Sigmoid colon (tissue), 7 donors: ENCODE measurements around the gene SMIM1. TPM values are rescaled to one million over a fixed set of nuclear protein-coding genes. Genes with fewer than 3 reads are reported as not detected.

Experiments used
- DNase-seq: peaks from one replicate; pipeline ENCODE4 v3.0.0-alpha.2; 2019
- H3K27ac ChIP-seq, 4 donors: fragments of 200-600 bp; sonication (generic); one replicate each; pipeline ENCODE4 v1.5.1; 2016 to 2019; ENCODE audit warnings: mild to moderate bottlenecking in 1 of 4
- H3K27me3 ChIP-seq, 3 donors: fragments of 200-600 bp; sonication (generic); one replicate each; pipeline ENCODE4 v1.5.1; 2019; ENCODE audit warnings: mild to moderate bottlenecking in 1 of 3
- H3K36me3 ChIP-seq, 4 donors: fragments of 200-600 bp; sonication (generic); one replicate each; pipeline ENCODE4 v1.5.1; 2016 to 2019
- H3K4me1 ChIP-seq, 4 donors: fragments of 200-600 bp; sonication (generic); one replicate each; pipeline ENCODE4 v1.5.1; 2017 to 2019
- H3K4me3 ChIP-seq, 4 donors: fragments of 200-600 bp; sonication (generic); one replicate each; pipeline ENCODE4 v1.5.1; 2017 to 2019; ENCODE audit warnings: mild to moderate bottlenecking in 2 of 4, moderate library complexity in 1 of 4
- H3K9me3 ChIP-seq, 4 donors: fragments of 200-600 bp in 3 of 4; sonication (generic) in 3 of 4; one replicate each; pipeline versions ENCODE4 v1.5.1 to v1.6.1; 2013 to 2019
- CTCF ChIP-seq, 4 experiments: fragments of 450-650 bp in 3 of 4; fragments of 200-600 bp in 1 of 4; IDR thresholded peaks; one replicate each; pipeline ENCODE4 v1.5.1; 2016 to 2019; ENCODE audit warnings: antibody characterized with exemption in 4 of 4, mild to moderate bottlenecking in 3 of 4, moderate library complexity in 2 of 4
- EP300 ChIP-seq, 4 donors: sonication (generic); formaldehyde crosslinking; IDR thresholded peaks; one replicate each; pipeline ENCODE4 v1.6.1; 2017; ENCODE audit warnings: antibody characterized with exemption in 4 of 4
- POLR2A ChIP-seq, 2 donors: fragments of 450-650 bp; IDR thresholded peaks; one replicate each; pipeline ENCODE4 v1.6.1; 2016; ENCODE audit warnings: antibody characterized with exemption in 2 of 2, mild to moderate bottlenecking in 2 of 2, moderate library complexity in 2 of 2
- POLR2AphosphoS5 ChIP-seq, 4 donors: sonication (generic); formaldehyde crosslinking; IDR thresholded peaks; one replicate each; pipeline ENCODE4 v1.6.1; 2017; ENCODE audit warnings: antibody characterized with exemption in 4 of 4
- WGBS, 2 donors: extraction: QIAGEN DNeasy Blood & Tissue Kit; methylation state at CpG; one replicate each; pipeline ENCODE4 v1.1.7; 2013; 5-methylcytosine and 5-hydroxymethylcytosine counted together
- intact Hi-C: fragments of 100-400 bp; cut with DNase I; formaldehyde crosslinking; loops from one replicate; pipeline ENCODE4 v1.15.1; 2023
- polyA plus RNA-seq, 3 donors: library from polyadenylated mRNA; stranded (reverse); fragments of 200-250 nt; gene quantifications; one replicate each; pipeline ENCODE4 v1.2.3, GENCODE V29; 2013
- small RNA-seq, 3 donors: library from RNA; depleted of rRNA; stranded (forward); fragments of <200 nt; gene quantifications; one replicate each; pipeline ENCODE3, GENCODE V24; 2016
- total RNA-seq, 4 donors: library from RNA; depleted of rRNA; stranded (reverse); fragments of >200 nt; gene quantifications; one replicate each; pipeline ENCODE4 v1.1.0, GENCODE V29; 2016
- donor health status: healthy with polysubstance abuse.
- donor health status: Bipolar disorder and iron deficiency.
- donor health status: healthy.

SMIM1 gene
- total and polyA plus RNA-seq, 7 donors: 2.7 to 10.8 (median 6.8) TPM; not detected in 1

GRCh38 chr1:3821908-3822307, 49.4 kb downstream of the SMIM1 start:
- 91 to 95% methylated on average over 15 of the region's 15 CpGs for WGBS, 2 donors
- TF ChIP-seq CTCF (IDR thresholded peaks at IDR 0.05): no peak
- no peak for TF ChIP-seq POLR2AphosphoS5 (IDR thresholded peaks at IDR 0.05)
- TF ChIP-seq EP300 (IDR thresholded peaks at IDR 0.05): no peak
- TF ChIP-seq POLR2A (IDR thresholded peaks at IDR 0.05): no peak
- no peaks in the 10 kb centered on the region for H3K4me1 ChIP-seq
- intact Hi-C loops: no loop called here
- peak; percentile 26 for DNase-seq
- H3K36me3 ChIP-seq: peaks cover 12 to 88% (median 37%) of the 10 kb centered on the region in 4 donors
- H3K27me3 ChIP-seq: no peaks in the 10 kb centered on the region
- H3K9me3 ChIP-seq: no peaks in the 10 kb centered on the region
- no peak overlapping the region for H3K4me3 ChIP-seq
- no peak overlapping the region for H3K27ac ChIP-seq

GRCh38 chr1:3822421-3822820, 49.9 kb downstream of the SMIM1 start:
- Histone ChIP-seq H3K36me3 (peaks cover 12 to 90% (median 41%) of the 10 kb centered on the region in 4 donors), H3K4me3 (no peak overlapping the region), H3K9me3 (no peaks in the 10 kb centered on the region), H3K4me1 (no peaks in the 10 kb centered on the region), H3K27me3 (no peaks in the 10 kb centered on the region), H3K27ac (no peak overlapping the region)
- TF ChIP-seq CTCF (IDR thresholded peaks at IDR 0.05) (no peak), POLR2AphosphoS5 (IDR thresholded peaks at IDR 0.05) (no peak), POLR2A (IDR thresholded peaks at IDR 0.05) (no peak), EP300 (IDR thresholded peaks at IDR 0.05) (no peak)
- peak; percentile 19 for DNase-seq
- 89 to 94% methylated on average over 16 of the region's 16 CpGs for WGBS, 2 donors
- intact Hi-C loops: no loop called here

- peaks cover 19 to 96% (median 60%) of the 10 kb centered on the region in 4 donors for H3K36me3 ChIP-seq
- DNase-seq: no peak
- intact Hi-C loops: no loop called here
These were observed 52.1 kb downstream of the SMIM1 start for GRCh38 chr1:3824650-3825049.

GRCh38 chr1:3825356-3825755, 52.8 kb downstream of the SMIM1 start:
- H3K4me3 ChIP-seq: no peak overlapping the region
- 89 to 92% methylated on average over 15 of the region's 15 CpGs for WGBS, 2 donors
- H3K36me3 ChIP-seq: peaks cover 20 to 96% (median 64%) of the 10 kb centered on the region in 4 donors

More at GRCh38 chr1:3824650-3825049, 52.1 kb downstream of the SMIM1 start:
- 88 to 96% methylated on average over 8 of the region's 8 CpGs for WGBS, 2 donors
- TF ChIP-seq CTCF (IDR thresholded peaks at IDR 0.05) (no peak), POLR2A (IDR thresholded peaks at IDR 0.05) (no peak), POLR2AphosphoS5 (IDR thresholded peaks at IDR 0.05) (no peak), EP300 (IDR thresholded peaks at IDR 0.05) (no peak)
- no peak overlapping the region for H3K4me3 ChIP-seq
- H3K27me3 ChIP-seq: no peaks in the 10 kb centered on the region
- H3K4me1 ChIP-seq: no peaks in the 10 kb centered on the region
- H3K27ac ChIP-seq: no peak overlapping the region
- H3K9me3 ChIP-seq: no peaks in the 10 kb centered on the region

More at GRCh38 chr1:3825356-3825755, 52.8 kb downstream of the SMIM1 start:
- Histone ChIP-seq H3K9me3 (no peaks in the 10 kb centered on the region), H3K27ac (no peak overlapping the region), H3K27me3 (no peaks in the 10 kb centered on the region), H3K4me1 (no peaks in the 10 kb centered on the region)
- TF ChIP-seq POLR2AphosphoS5 (IDR thresholded peaks at IDR 0.05) (no peak), CTCF (IDR thresholded peaks at IDR 0.05) (no peak), POLR2A (IDR thresholded peaks at IDR 0.05) (no peak), EP300 (IDR thresholded peaks at IDR 0.05) (no peak)
- DNase-seq: no peak
- intact Hi-C loops: no loop called here

Small RNA genes lying within 50 kb of the gene (small RNA-seq; reads per million reads assigned to genes)
- gene RF02197: 0 reads per million in 3 donors
- gene RN7SL574P: 0 reads per million in 3 donors

Other genes starting within 250 kb of the SMIM1 start
- 10 to 100 TPM in 2 of 4 donors, 1 to 10 TPM in 2; 4.3 to 31.9 (median 12.2) TPM for gene MEGF6, start 161.2 kb upstream of the SMIM1 start, total RNA-seq
- 1 to 10 TPM in 2 of 3 donors, not detected in 1; 2.4 to 9.8 TPM for gene MEGF6, start 161.2 kb upstream of the SMIM1 start, polyA plus RNA-seq
- 10 to 100 TPM; 34.9 to 51.8 (median 43.2) TPM for gene TPRG1L, start 147.7 kb upstream of the SMIM1 start, total RNA-seq
- 100 to 1,000 TPM in 1 of 3 donors, 10 to 100 TPM in 2; 43.6 to 105 (median 85.9) TPM for gene TPRG1L, start 147.7 kb upstream of the SMIM1 start, polyA plus RNA-seq
- gene WRAP73, start 122.6 kb upstream of the SMIM1 start, total RNA-seq: 10 to 100 TPM; 11.4 to 17.2 (median 14.8) TPM
- 10 to 100 TPM; 17.4 to 24.2 (median 18.7) TPM for gene WRAP73, start 122.6 kb upstream of the SMIM1 start, polyA plus RNA-seq
- gene TP73, start 120.2 kb upstream of the SMIM1 start, total RNA-seq: not detected
- under 1 TPM in 2 of 3 donors, not detected in 1; 0.22 to 0.69 TPM for gene TP73, start 120.2 kb upstream of the SMIM1 start, polyA plus RNA-seq
- gene CCDC27, start 20.3 kb upstream of the SMIM1 start, total RNA-seq: not detected
- not detected for gene CCDC27, start 20.3 kb upstream of the SMIM1 start, polyA plus RNA-seq
- gene LRRC47, start 23.7 kb downstream of the SMIM1 start, total RNA-seq: 10 to 100 TPM; 26.7 to 36.4 (median 31.2) TPM
- 10 to 100 TPM; 11.4 to 25.9 (median 13.2) TPM for gene LRRC47, start 23.7 kb downstream of the SMIM1 start, polyA plus RNA-seq
- 10 to 100 TPM; 21.6 to 32.5 (median 25.3) TPM for gene CEP104, start 84.5 kb downstream of the SMIM1 start, total RNA-seq
- 10 to 100 TPM; 12.0 to 16.0 (median 12.9) TPM for gene CEP104, start 84.5 kb downstream of the SMIM1 start, polyA plus RNA-seq
- gene DFFB, start 84.7 kb downstream of the SMIM1 start, total RNA-seq: 1 to 10 TPM; 2.9 to 7.4 (median 6.6) TPM
- gene DFFB, start 84.7 kb downstream of the SMIM1 start, polyA plus RNA-seq: 1 to 10 TPM; 1.8 to 9.0 (median 3.2) TPM
- gene C1orf174, start 127.5 kb downstream of the SMIM1 start, total RNA-seq: 10 to 100 TPM; 23.4 to 33.0 (median 24.5) TPM
- gene C1orf174, start 127.5 kb downstream of the SMIM1 start, polyA plus RNA-seq: 10 to 100 TPM; 10.8 to 21.2 (median 19.9) TPM